ENCODE results near the gene PFKFB2. TPM values are rescaled to one million over a fixed set of nuclear protein-coding genes. Genes with fewer than 3 reads are reported as not detected.

The PFKFB2 gene
- total and polyA plus RNA-seq, 2 donors (not counting 3 experiments of a cell fraction or from before 2014, with no cell fraction given): 0.70 to 2.0 TPM

- H3K9ac ChIP-seq (replicated peaks; ENCODE audit: extremely low read depth, insufficient read depth, low read length): no peak overlapping the region
- H3K4me3 ChIP-seq (replicated peaks in 1 of 3; ENCODE audit: insufficient read depth in 1 of 3, low read depth in 1 of 3, low read length in 3 of 3): no peak overlapping the region
- dilution Hi-C loops (cut with MboI; ENCODE audit: extremely low pct_ligation_motif_present, low sequenced_read_pairs): no loop called here
- H3K36me3 ChIP-seq (ENCODE audit: control insufficient read depth in 2 of 2, extremely low read depth in 1 of 2, insufficient read depth in 2 of 2, low read length in 2 of 2): no peaks in the 10 kb centered on the region
- no peaks in the 10 kb centered on the region for H4K20me1 ChIP-seq (replicated peaks; ENCODE audit: control insufficient read depth, extremely low read depth, insufficient read depth, low read length)
- no peaks in the 10 kb centered on the region for H3K9me1 ChIP-seq (replicated peaks; ENCODE audit: control insufficient read depth, extremely low read depth, insufficient read depth, low read length)
- H3K79me2 ChIP-seq (ENCODE audit: control insufficient read depth, insufficient read depth, low read length): no peaks in the 10 kb centered on the region
- TF ChIP-seq GATA2 (IDR thresholded peaks at IDR 0.05; ENCODE audit: insufficient read depth, insufficient read length, low read depth, low read length): no peak
- no peak for TF ChIP-seq EZH2 (IDR thresholded peaks at IDR 0.05; ENCODE audit: borderline replicate concordance, low read depth, low read length, severe bottlenecking)
- POLR2A ChIA-PET: no interaction called here
- no peak overlapping the region for H3K27ac ChIP-seq (ENCODE audit: insufficient read depth, low read depth, low read length)
- no peak for FAIRE-seq
- H3K4me1 ChIP-seq (ENCODE audit: control insufficient read depth, extremely low read depth, insufficient read depth, low read length): no peaks in the 10 kb centered on the region
- H3K27me3 ChIP-seq (ENCODE audit: control insufficient read depth in 2 of 2, insufficient read depth in 2 of 2, low read length in 2 of 2): peaks cover 0 to under 1% of the 10 kb centered on the region in 2 experiments
- DNase-seq (ENCODE audit: low read depth, low spot score): no peak
- CTCF ChIA-PET: no interaction called here
- BruUV-seq (replicated peaks): no TSS peak
- H3K9me3 ChIP-seq (replicated peaks; ENCODE audit: control insufficient read depth, insufficient read depth, low read length): no peaks in the 10 kb centered on the region
- intact Hi-C loops (cut with micrococcal nuclease): no loop called here
- H2AFZ ChIP-seq (ENCODE audit: low read depth, low read length): no peak overlapping the region
- H3K4me2 ChIP-seq (ENCODE audit: insufficient read depth, low read length): no peak overlapping the region
Measured at GRCh38 chr1:207069858-207070506, 16.9 kb downstream of the PFKFB2 start.

GRCh38 chr1:207070811-207071210 lies 17.7 kb downstream of the PFKFB2 start:
- Histone ChIP-seq H3K9ac (replicated peaks; ENCODE audit: extremely low read depth, insufficient read depth, low read length) (no peak overlapping the region), H3K79me2 (ENCODE audit: control insufficient read depth, insufficient read depth, low read length) (no peaks in the 10 kb centered on the region), H3K27me3 (ENCODE audit: control insufficient read depth in 2 of 2, insufficient read depth in 2 of 2, low read length in 2 of 2) (peaks cover 2 to 3% of the 10 kb centered on the region in 2 experiments), H3K4me2 (ENCODE audit: insufficient read depth, low read length) (no peak overlapping the region), H3K27ac (ENCODE audit: insufficient read depth, low read depth, low read length) (no peak overlapping the region), H3K4me3 (replicated peaks in 1 of 3; ENCODE audit: insufficient read depth in 1 of 3, low read depth in 1 of 3, low read length in 3 of 3) (no peak overlapping the region), H3K9me1 (replicated peaks; ENCODE audit: control insufficient read depth, extremely low read depth, insufficient read depth, low read length) (no peaks in the 10 kb centered on the region), H3K9me3 (replicated peaks; ENCODE audit: control insufficient read depth, insufficient read depth, low read length) (no peaks in the 10 kb centered on the region), H3K36me3 (ENCODE audit: control insufficient read depth in 2 of 2, extremely low read depth in 1 of 2, insufficient read depth in 2 of 2, low read length in 2 of 2) (no peaks in the 10 kb centered on the region), H4K20me1 (replicated peaks; ENCODE audit: control insufficient read depth, extremely low read depth, insufficient read depth, low read length) (no peaks in the 10 kb centered on the region), H2AFZ (ENCODE audit: low read depth, low read length) (no peak overlapping the region), H3K4me1 (ENCODE audit: control insufficient read depth, extremely low read depth, insufficient read depth, low read length) (no peaks in the 10 kb centered on the region)
- intact Hi-C loops (cut with micrococcal nuclease) (no loop called here), dilution Hi-C loops (cut with MboI; ENCODE audit: extremely low pct_ligation_motif_present, low sequenced_read_pairs) (no loop called here)
- no TSS peak for BruUV-seq (replicated peaks)
- TF ChIP-seq MAX (IDR thresholded peaks at IDR 0.05; ENCODE audit: insufficient read depth, insufficient read length): no peak
- no peak for TF ChIP-seq EZH2 (IDR thresholded peaks at IDR 0.05; ENCODE audit: borderline replicate concordance, low read depth, low read length, severe bottlenecking)
- no peak for TF ChIP-seq MYC (IDR thresholded peaks at IDR 0.05; ENCODE audit: low read depth, low read length)
- TF ChIP-seq POLR2AphosphoS5 (IDR thresholded peaks at IDR 0.05; ENCODE audit: insufficient read depth, low read depth, low read length): no peak
- TF ChIP-seq GATA2 (IDR thresholded peaks at IDR 0.05; ENCODE audit: insufficient read depth, insufficient read length, low read depth, low read length): no peak
- no peak for TF ChIP-seq JUN (IDR thresholded peaks at IDR 0.05; ENCODE audit: borderline replicate concordance, insufficient read depth, insufficient read length, low read depth)
- no peak for TF ChIP-seq FOS (IDR thresholded peaks at IDR 0.05; ENCODE audit: borderline replicate concordance, insufficient read depth, low read length)
- TF ChIP-seq CTCF (IDR thresholded peaks at IDR 0.05; ENCODE audit: extremely low read depth in 1 of 2, insufficient read depth in 1 of 2, low read depth in 1 of 2, low read length in 2 of 2): no peak
- TF ChIP-seq POLR2A (IDR thresholded peaks at IDR 0.05; ENCODE audit: low read depth, low read length): no peak
- FAIRE-seq (no peak), DNase-seq (ENCODE audit: low read depth, low spot score) (no peak)
- POLR2A ChIA-PET: no interaction called here
- CTCF ChIA-PET: interaction anchor here (1.5 kb wide), 1 partner anchor 14 kb away, joined by 4 read pairs; no protein-coding TSS in a partner anchor
